Activated CD4-positive, alpha-beta T cell treated with anti-CD3 and anti-CD28 coated beads, Interleukin-2, Interleukin-4, amounts not matched to agents 100 ng/mL and 50 ng/mL, durations not matched to agents 16 hours and 8 hours (primary cell): ENCODE results near the gene CCDC91.
"Not testable (repeated sequence)": the region's sequence is repeated elsewhere in the genome, so short reads cannot be mapped to it uniquely, and the experiment has no call there.

Experiments
- DNase-seq: peaks from one replicate; pipeline ENCODE4 v3.0.0-alpha.2; 2020; ENCODE audit warnings: low spot score

Gene CCDC91

DNA sequence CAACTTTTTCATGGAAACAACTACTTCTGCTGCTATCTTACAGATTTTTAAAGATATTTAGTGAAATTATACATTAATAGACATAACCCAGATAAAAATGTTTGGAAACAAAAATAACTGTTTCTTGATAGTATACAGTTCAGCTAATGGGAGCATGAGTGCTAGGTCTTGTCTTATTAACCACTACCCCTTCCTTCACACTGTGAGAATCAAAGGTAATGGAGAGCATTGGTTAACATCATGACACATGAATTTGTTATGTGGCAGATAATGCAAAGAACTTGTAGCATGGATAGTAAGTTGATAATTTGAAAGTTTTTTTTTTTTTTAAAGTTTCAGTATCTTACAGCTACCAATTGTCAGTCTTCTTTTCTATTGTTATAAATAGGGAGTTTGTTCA is 44.2 kb downstream of the CCDC91 start:
- no peak for DNase-seq

DNA sequence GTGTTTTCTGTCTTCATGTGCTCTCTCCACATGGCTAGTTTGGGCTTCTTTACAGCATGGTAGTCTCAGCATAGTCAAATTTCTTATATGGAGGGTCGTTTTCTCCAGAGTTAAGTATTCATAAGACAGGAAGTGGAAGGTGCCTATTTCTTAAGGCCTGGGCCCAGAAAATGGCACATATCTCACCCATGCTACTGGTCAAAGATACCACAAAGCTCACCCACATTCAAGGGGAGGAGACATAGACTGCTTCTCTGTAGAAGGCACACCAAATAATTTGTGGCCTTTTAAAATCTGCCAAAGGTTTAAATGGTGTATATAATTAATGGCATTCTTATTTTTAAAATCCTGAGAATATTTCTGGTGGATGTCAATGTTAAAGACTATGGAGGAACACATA is 44.8 kb downstream of the CCDC91 start:
- DNase-seq = no peak

DNA sequence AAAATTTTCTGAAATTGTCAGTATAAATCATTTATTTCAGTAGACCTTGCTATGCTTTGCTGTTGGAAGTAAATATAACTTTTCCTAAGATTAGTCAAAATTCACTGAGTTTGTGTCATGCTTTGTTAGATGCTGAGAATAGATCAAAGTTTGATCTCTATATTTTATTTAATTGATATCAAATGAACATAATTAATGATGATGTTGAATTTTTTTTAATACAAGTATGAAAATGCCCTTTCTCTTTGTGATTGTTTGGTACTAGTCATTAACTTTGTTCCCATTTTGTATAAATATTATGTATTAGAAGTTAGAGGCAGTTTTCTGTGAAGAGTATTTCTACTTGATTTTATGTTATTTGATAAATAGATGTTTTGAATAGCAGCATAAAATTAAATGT is 45.7 kb downstream of the CCDC91 start:
- DNase-seq = no peak

DNA sequence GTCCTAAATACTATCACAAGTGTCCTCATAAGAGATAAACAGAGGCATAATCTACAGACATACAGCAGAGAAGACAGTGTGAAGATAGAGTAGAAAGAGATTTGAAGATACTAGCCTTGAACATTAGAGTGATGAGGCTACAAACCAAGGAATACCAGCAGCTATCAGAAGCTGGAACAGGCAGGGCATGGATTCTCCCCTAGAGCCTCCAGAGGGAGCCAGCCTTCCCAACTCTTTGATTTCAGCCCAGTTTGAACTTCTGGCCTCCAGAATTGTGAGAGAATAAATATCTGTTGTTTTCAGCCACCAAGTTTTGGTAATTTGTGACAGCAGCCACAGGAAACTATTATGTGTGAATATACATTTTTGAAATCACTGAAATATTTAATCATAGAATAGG is 47.2 kb downstream of the CCDC91 start:
- no peak for DNase-seq

DNA sequence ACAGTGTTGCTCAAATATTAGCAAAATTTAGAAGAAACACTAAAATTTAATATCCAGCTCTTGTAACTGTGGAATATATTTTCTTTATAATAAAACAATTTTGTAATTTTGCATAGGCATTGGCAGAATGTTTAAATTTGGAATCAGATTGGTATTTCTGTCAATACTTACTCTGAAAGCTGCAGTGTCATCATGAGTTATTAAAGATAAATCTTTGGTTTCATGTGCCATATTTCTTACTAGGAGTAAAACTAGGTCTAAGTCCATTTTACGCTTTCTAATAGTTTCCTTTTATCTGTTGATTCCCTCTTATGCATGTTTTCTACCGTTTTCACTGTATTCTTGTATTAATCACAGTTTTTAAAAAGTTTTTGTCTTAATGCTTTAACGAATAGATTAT is 49.7 kb downstream of the CCDC91 start:
- no peak for DNase-seq

DNA sequence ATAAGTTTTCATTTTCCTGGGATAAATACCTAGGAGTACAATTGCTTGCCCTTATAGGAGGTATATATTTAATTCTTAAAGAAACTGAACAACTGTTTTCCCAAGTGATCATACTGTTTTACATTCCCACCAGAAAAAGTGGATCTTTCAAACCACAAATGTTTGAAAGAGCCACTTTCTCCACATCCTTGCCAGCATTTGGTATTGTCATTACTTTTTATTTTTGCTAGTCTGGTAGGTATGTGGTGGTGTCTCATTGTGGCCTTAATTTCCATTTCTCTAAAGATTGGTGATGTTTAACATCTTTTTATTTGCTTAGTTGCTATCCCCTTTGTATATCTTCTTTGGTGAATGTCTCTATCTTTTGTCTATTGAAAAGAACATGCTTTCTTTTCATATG is 50.6 kb downstream of the CCDC91 start:
- no peak for DNase-seq

DNA sequence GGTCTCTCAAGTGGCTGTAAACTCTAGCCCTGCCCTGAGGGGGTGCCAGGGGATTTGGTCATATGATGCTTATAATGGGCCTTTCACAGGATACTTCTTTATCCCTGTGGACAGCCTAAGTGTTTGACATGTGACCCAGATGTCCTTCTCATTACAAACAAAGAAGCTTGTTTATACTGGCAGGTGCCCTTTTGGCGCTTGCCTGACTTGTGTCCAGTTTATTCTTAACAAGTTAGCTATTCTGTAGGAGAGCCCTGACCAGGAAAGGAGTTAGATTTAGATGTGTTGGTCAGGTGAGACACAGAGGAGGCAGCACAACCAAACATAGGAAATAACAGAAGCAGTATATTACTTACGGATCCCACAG is 51.9 kb downstream of the CCDC91 start:
- DNase-seq = no peak

DNA sequence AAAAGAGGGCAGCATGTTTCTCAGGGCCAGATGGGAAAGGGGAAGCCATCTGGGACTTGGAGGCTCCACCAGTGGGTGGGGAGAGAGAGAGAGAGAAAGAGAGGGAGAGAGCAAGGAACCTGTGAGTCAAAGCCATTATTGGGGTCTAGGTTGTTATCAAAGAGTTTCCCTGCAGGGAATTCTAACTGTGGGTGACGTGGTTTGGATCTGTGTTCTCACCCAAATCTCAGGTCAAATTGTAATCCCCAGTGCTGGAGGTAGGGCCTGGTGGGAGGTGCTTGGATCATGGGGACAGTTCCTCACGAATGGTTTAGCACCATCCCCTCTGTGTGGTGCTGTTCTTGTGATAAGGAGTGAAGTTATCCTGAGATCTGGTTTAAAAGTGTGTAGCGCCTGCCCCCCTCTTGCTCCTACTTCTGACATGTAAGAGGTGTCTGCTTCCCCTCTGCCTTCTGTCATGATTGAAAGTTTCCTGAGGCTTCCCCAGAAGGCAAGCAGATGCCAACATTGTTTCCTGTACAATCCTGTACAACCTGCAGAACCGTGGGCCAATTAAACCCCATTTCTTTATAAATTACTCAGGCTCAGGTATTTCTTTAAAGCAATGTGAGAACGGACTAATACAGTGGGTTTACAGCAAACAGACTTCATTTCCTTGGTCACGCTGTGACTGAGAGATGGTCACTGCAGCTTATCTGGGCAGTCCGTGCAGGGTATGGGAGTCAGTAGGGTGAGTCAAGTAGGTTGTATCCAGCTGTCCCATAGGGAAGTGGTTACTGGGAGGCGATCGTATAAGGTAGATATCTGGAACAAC is 52.4 kb downstream of the CCDC91 start:
- no peak for DNase-seq

DNA sequence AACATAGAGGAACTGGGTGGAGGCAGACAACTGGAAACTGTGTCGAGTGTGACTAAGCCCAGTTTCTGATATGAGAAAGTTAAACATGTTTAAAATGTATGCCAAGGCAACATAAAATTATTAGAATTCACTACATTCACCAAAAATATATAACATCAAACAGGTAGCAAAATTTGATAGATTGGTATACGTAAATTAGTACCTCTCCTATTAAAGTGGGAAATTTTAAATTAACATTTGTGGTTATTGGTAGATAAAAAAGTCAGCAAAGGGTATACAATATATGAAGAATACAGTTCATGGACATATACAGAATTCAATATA is 53.0 kb downstream of the CCDC91 start:
- no peak for DNase-seq

DNA sequence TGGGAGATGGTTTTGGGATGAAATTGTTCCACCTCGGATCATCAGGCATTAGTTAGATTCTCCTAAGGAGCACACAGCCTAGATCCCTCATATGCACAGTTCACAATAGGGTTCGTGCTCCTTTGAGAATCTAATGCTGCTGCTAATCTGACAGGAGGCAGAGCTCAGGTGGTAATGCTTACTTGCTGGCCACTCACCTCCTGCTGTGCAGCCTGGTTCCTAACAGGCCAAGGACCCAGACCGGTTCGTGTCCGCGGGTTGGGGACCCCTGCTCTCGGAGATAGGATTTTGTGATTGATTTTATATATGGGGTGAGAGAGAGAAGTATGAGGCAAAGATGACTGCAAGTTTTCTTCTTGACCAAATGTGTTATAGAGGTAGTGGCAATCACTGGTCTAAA is 57.5 kb downstream of the CCDC91 start:
- DNase-seq = no peak

DNA sequence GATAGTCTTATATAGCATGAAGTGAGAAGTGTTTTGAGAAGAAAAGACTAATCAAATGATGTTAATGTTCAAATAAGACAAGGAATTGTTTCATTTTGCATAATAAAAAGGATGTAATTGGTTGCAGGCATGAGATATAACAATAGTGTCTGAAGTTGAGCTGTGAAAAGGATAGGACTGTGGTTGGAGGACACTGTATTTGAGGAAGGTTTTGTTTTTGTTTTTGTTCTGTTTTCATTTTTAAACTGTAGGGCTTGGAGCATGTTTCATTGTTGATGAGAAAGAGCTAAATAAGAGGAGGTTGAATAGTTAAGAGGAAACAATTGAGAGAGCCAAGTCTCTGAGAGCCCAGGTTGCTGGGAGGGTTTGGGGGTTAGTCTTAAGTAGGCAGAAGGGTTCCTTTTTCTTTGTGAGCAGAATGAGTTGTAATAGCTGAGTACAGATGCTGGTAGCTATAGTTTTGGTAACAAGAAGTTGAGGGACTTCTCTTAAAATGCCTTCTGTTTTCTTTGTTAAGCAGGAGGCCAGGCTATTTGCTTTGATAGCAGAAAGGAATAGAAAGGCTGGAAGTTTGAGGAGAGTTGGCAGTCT is 58.4 kb downstream of the CCDC91 start:
- DNase-seq = no peak

DNA sequence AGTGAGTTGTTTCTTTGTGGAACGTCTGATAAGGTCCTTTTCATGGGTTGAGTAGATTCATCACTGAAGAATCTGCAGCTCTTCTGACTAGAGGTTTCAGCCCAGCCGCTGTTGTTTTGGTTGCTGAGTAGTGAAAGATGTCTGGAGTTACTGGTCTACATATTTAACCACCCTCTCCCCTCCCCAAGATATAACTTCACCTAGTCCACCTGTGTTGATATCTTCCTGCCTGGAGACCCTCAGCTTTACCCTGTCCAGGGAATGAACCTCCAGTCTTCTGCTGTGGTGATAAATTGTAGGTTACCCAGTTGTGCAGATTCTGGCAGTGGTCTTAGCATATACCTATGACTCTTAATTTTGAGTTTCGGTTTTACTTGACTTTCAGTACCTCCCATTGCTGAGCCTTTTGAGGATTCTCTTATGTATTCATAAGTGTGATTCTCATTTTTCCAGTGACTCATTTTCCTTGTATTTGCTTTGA is 62.9 kb downstream of the CCDC91 start:
- peak; percentile 81 for DNase-seq

DNA sequence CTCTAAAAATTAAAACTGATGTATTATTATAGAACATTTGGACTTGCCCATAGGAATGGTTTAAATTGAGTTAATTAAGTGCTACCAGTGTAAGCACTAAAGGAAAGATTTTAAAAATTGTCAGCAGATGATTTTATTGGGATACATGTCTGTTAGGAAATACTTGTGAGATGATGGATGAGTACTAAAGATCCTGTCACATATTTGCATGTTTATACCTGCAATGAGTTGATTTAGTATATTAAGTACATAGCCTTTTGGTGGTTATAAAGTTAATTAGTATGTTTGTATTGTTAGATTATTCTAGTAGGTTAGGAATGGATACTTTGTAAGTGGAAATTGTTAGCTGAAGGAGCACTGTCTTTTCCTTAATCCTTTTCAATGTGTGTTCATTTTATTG is 67.2 kb downstream of the CCDC91 start:
- DNase-seq = no peak

DNA sequence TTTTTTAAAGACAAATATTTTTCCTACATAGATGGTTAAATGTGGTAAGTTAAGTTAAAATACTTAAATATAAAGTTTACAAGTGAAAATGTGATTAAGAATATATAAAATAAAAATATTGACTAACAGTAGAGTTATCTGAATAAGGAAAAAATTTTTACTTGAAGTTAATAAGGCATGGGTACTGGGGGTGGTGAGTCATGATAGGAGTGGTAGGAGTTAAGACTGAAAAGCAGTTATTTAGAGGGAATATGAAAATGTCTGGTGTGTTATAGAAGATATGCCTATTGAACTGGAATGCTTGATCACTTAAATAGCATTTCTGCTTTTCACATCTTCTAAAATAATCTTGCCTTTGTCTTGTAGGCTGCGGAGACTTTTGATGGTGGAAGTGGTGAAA is 68.7 kb downstream of the CCDC91 start:
- DNase-seq = no peak

DNA sequence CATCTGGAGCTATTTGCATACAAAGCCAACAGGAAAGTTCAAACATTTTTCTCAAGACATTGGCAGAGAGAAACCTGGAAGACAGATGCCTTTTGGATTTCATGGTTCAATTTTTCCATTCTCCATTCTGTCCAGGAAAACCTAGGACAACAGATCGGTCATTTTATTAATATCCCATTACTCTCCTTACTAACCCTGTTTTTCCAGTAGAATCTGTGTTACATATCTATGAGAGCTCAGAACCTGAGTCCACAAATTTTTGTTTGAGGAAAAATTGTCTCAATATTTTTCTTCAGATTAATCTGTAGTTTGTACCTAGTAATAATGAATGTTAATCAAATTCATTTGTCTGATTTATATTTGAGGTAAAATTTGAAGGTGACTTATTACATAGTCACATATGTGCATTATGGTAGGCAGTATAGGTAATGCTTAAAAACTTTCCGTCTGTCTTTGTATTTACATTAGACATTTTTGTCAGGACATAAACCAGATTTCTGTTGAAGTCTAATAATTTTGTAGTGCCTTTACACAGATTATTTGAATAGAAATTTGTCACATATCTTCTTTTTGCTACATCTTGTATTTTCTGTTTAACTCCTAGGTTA is 75.3 kb downstream of the CCDC91 start:
- no peak for DNase-seq

DNA sequence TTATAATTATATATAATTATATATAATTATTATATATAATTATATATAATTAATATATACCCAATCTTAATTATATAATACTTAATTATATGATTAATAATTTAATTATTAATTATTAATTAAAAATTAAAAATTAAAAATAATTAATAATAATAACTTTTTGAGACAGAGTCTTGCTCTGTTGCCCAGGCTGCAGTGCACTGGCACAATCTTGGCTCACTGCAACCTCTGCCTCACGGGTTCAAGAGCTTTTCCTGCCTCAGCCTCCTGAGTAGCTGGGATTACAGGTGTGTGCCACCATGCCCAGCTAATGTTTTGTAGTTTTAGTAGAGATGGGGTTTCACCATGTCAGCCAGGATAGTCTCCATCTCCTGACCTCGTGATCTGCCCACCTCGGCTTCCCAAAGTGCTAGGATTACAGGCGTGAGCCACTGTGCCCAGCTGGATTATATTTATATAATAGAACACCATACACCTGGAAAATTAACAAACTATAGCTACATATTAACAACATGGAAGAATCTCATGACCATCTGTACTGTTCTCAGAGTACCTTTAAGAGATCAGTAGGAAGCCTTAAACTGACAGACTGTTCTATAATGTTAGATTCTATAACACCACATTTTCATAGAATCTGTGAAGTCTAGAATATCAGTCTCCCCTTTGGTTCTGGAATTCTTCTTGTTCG is 77.8 kb downstream of the CCDC91 start:
- DNase-seq = not testable (repeated sequence)

DNA sequence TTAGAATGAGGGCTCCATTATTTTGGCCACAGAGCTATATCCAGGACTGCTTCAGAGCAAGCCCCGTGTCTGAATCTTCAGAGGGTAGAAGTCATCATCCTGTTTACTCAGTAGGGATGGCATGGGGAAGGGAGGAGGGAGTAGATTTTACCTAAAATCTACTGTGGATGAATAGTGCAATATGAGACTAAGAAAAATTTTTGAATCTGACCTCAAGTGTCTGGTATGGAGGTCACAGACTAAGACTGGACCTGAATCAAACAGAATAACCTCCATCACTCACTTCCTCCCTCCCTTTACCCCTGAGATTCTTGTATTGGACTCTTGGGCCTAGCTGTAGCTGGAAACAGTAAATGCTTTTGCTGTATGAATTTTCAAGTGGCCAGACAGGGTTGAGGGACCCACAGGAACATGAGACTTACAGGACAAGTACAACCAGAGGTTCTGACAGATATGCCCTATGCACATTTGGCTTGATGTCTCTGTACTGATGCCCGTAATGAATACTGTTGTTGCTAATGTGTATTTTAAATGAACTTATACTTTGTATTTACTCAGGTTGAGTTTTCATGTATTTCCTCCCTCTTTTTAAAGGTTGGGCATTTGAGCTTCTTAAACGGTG is 78.5 kb downstream of the CCDC91 start:
- DNase-seq = no peak

DNA sequence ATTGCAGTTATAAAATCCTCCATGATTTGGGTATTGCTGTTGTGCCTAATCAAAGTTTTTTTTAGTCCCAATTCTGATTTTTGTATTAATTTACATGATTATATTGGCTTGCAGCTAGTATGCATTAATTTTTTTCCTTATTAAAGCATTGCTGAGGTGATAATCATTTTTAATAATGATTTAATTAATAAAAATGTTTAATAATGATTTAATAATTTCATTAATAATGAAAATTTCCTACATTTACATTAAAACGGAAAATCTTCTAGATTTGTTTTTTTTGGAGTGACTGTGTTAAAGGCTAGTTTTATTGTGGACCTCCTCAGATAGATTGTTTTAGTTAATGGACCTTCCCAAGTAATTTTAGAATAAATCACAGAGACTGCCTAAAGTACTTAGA is 79.6 kb downstream of the CCDC91 start:
- no peak for DNase-seq

DNA sequence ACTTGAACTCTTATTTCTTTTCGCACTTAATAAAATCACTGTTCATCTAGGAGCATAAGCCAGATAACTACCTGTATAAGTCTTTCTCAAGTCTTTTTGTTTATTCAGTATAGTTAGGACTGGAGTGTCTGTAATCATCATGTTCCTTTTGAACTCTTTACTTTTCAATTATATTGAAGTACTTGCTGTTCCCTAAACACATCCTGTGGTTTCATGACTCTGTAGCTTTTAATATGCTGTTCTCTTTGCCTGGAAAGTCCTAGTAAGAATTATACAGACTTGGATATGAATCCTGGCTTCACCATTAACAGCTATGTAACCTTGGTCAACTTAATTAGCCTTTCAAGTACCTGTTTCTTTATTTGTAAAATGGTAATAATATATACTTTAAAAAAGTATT is 88.2 kb downstream of the CCDC91 start:
- no peak for DNase-seq

DNA sequence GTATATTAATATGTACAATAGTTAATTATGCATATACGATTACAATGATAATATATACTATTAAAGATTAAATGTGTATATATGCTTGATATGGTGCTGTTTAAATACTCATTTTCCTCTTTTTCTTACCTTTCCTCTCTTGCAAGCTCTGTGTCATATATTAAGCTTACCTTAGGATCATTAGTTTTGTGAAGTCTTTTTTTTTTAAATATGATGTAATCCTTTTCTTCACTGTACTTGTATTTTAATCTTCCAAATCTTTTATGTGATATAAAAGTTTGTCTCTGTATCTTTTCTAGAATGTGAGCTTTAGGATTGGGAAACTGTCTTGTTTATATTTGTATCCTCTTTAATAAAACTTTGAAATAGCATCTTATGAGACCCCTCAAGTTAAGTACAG is 88.7 kb downstream of the CCDC91 start:
- no peak for DNase-seq

DNA sequence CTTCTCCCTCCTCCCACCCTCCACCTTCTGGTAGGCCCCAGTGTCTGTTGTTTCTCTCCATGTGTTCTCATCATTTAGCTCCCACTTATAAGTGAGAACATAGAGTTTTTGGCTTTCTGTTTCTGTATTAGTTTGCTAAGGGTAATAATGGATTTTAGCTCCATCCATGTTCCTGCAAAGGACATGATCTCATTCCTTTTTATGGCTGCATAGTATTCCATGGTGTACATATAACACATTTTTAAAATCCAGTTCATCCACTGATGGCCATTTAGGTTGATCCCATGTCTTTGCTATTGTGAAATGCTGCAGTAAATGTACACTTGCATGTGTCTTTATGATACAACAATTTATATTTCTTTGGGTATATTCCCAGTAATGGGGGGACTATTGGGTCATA is 96.1 kb downstream of the CCDC91 start:
- no peak for DNase-seq

DNA sequence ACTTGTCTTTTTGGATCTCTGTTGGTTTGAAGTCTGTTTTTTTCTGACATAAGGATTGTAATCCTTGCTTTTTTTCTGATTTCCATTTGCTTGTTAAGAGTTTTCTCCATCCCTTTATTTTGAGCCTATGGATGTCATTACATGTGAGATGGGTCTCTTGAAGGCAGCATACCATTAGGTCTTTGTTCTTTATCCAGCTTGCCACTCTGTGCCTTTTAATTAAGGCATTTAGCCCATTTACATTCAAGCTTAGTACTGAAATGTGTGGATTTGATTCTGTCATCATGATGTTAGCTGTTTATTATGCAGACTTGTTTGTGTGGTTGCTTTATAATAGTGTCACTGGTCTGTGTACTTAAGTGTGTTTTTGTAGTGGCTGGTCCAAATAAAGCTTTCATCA is 100.0 kb downstream of the CCDC91 start:
- no peak for DNase-seq

DNA sequence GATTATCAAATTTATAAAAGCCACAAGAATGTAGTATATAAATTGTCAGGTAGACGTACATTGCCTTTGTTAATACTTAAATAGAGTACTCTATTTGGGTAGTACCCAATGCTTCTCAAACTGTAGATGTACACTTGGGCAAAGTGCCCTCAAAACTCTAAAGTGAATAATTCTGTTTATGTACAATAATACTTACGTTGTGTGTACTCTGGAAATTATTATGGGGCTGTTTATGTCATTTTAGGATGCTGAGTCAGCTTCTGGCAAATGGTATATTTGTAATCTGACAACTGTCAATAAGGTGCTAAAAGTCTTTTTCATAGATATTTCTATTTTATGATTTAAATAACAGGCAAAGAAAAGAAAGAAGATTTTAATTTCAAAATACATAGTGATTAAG is 102.4 kb downstream of the CCDC91 start:
- no peak for DNase-seq
